HEK293T (cell line): ENCODE data around the gene CDC42EP3.

Experiments
- BHLHE40 ChIP-seq: fragments of 450-650 bp; IDR thresholded peaks from 2 replicates; pipeline ENCODE4 v1.6.1; 2016; ENCODE audit warnings: mild to moderate bottlenecking, moderate library complexity, borderline replicate concordance
- CTBP1 ChIP-seq: fragments of 450-650 bp; IDR thresholded peaks from 2 replicates; pipeline ENCODE4 v1.6.1; 2016; ENCODE audit warnings: borderline replicate concordance
- ELF4 ChIP-seq: fragments of 450-650 bp; IDR thresholded peaks from 2 replicates; pipeline ENCODE4 v1.6.1; 2017; ENCODE audit warnings: antibody characterized with exemption
- FOXK2 ChIP-seq: fragments of 450-650 bp; IDR thresholded peaks from 2 replicates; pipeline ENCODE4 v1.6.1; 2016; ENCODE audit warnings: mild to moderate bottlenecking
- FOXM1 ChIP-seq: fragments of 450-650 bp; IDR thresholded peaks from 2 replicates; pipeline ENCODE4 v1.6.1; 2017; ENCODE audit warnings: mild to moderate bottlenecking, borderline replicate concordance
- HDGF ChIP-seq: fragments of 450-650 bp; IDR thresholded peaks from 2 replicates; pipeline ENCODE4 v1.6.1; 2017; ENCODE audit warnings: antibody characterized with exemption, borderline replicate concordance
- L3MBTL2 ChIP-seq: fragments of 450-650 bp; conservative IDR thresholded peaks from 2 replicates; pipeline ENCODE4 v1.6.1; 2016; ENCODE audit warnings: mild to moderate bottlenecking
- LEF1 ChIP-seq: fragments of 450-650 bp; IDR thresholded peaks from 2 replicates; pipeline ENCODE4 v1.6.1; 2017; ENCODE audit warnings: mild to moderate bottlenecking, borderline replicate concordance
- NFRKB ChIP-seq: fragments of 450-650 bp; IDR thresholded peaks from 2 replicates; pipeline ENCODE4 v1.6.1; 2016; ENCODE audit warnings: mild to moderate bottlenecking, moderate library complexity
- SP1 ChIP-seq: fragments of 450-650 bp; IDR thresholded peaks from 2 replicates; pipeline ENCODE4 v1.6.1; 2017
- SUZ12 ChIP-seq: fragments of 450-650 bp; IDR thresholded peaks from 2 replicates; pipeline ENCODE4 v1.6.1; 2016; ENCODE audit warnings: mild to moderate bottlenecking
- TARDBP ChIP-seq: fragments of 450-650 bp; IDR thresholded peaks from 2 replicates; pipeline ENCODE4 v1.6.1; 2016
- ZNF384 ChIP-seq: fragments of 450-650 bp; IDR thresholded peaks from 2 replicates; pipeline ENCODE4 v1.6.1; 2016

DNA sequence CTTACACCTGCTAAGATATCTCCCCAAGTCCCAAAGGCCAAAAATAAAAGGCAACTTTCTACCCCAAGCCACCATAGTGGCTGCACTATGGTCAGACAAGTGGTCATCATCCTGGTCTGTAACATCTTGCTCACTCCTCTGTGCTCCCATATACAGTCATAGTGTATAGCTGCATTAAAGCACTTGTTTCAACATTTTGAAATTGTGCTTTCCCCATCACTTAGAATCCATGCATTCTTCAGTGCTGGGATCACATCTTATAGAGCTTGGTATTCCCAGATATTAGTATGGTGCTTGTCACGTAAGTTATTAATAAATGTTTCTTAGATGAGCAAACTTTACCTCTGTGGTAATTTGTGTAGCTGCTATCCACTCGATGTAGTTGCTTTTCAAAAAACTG is 40.4 kb upstream of the CDC42EP3 start:
- TF ChIP-seq SP1 (no peak), HDGF (no peak), CTBP1 (no peak), BHLHE40 (no peak), FOXK2 (no peak), L3MBTL2 (no peak), LEF1 (no peak), ZNF384 (no peak), NFRKB (no peak), FOXM1 (no peak), TARDBP (no peak), SUZ12 (no peak), ELF4 (no peak)
